ENCODE results near the gene PLCB1.

PLCB1 gene

GRCh38 chr20:8187740-8188139 is 55.7 kb downstream of the PLCB1 start:
- Histone ChIP-seq H3K79me2 (ENCODE audit: insufficient read depth, low read length) (no peaks in the 10 kb centered on the region), H2AFZ (ENCODE audit: low read length) (no peak overlapping the region), H3K36me3 (ENCODE audit: insufficient read depth, low read length) (no peaks in the 10 kb centered on the region)

GRCh38 chr20:8190043-8190880 is 58.2 kb downstream of the PLCB1 start:
- no peak overlapping the region for H3K4me3 ChIP-seq (ENCODE audit: low read depth, low read length, poor library complexity, severe bottlenecking)
- no peaks in the 10 kb centered on the region for H3K4me1 ChIP-seq (ENCODE audit: insufficient read depth, low read length, severe bottlenecking)
- no peaks in the 10 kb centered on the region for H3K27me3 ChIP-seq (ENCODE audit: insufficient read depth, low read length)
- TF ChIP-seq CTCF (IDR thresholded peaks at IDR 0.05; ENCODE audit: low read length): no peak
- no peak for TF ChIP-seq EZH2 (IDR thresholded peaks at IDR 0.05; ENCODE audit: borderline replicate concordance, low read length)
- no peaks in the 10 kb centered on the region for H3K36me3 ChIP-seq (ENCODE audit: insufficient read depth, low read length)
- H3K27ac ChIP-seq (ENCODE audit: low read depth, low read length, poor library complexity, severe bottlenecking): no peak overlapping the region
- H3K4me2 ChIP-seq (ENCODE audit: low read length): no peak overlapping the region
- no peaks in the 10 kb centered on the region for H4K20me1 ChIP-seq (ENCODE audit: insufficient read depth, low read length)
- H2AFZ ChIP-seq (ENCODE audit: low read length): no peak overlapping the region
- no peaks in the 10 kb centered on the region for H3F3A ChIP-seq (ENCODE audit: insufficient read depth, low read length)
- peaks cover 3% of the 10 kb centered on the region; the same call in 1 of the 2 replicates for H3K9me3 ChIP-seq (ENCODE audit: low read length)
- no peak overlapping the region for H3K9ac ChIP-seq (ENCODE audit: low read length)
- H3K79me2 ChIP-seq (ENCODE audit: insufficient read depth, low read length): no peaks in the 10 kb centered on the region
- H3K9me2 ChIP-seq (ENCODE audit: low read depth, low read length): no peaks in the 10 kb centered on the region

More at GRCh38 chr20:8187740-8188139, 55.7 kb downstream of the PLCB1 start:
- Histone ChIP-seq H4K20me1 (ENCODE audit: insufficient read depth, low read length) (no peaks in the 10 kb centered on the region), H3K27ac (ENCODE audit: low read depth, low read length, poor library complexity, severe bottlenecking) (no peak overlapping the region), H3K9me3 (ENCODE audit: low read length) (no peaks in the 10 kb centered on the region), H3K4me1 (ENCODE audit: insufficient read depth, low read length, severe bottlenecking) (no peaks in the 10 kb centered on the region), H3F3A (ENCODE audit: insufficient read depth, low read length) (no peaks in the 10 kb centered on the region), H3K9ac (ENCODE audit: low read length) (no peak overlapping the region), H3K4me2 (ENCODE audit: low read length) (no peak overlapping the region), H3K27me3 (ENCODE audit: insufficient read depth, low read length) (no peaks in the 10 kb centered on the region), H3K9me2 (ENCODE audit: low read depth, low read length) (no peaks in the 10 kb centered on the region), H3K4me3 (ENCODE audit: low read depth, low read length, poor library complexity, severe bottlenecking) (no peak overlapping the region)
- TF ChIP-seq CTCF (IDR thresholded peaks at IDR 0.05; ENCODE audit: low read length): no peak
- no peak for TF ChIP-seq EZH2 (IDR thresholded peaks at IDR 0.05; ENCODE audit: borderline replicate concordance, low read length)

- no peaks in the 10 kb centered on the region for H3F3A ChIP-seq (ENCODE audit: insufficient read depth, low read length)
- no peak overlapping the region for H3K27ac ChIP-seq (ENCODE audit: low read depth, low read length, poor library complexity, severe bottlenecking)
- peaks cover 3% of the 10 kb centered on the region; the same call in 1 of the 2 replicates for H3K9me3 ChIP-seq (ENCODE audit: low read length)
- H4K20me1 ChIP-seq (ENCODE audit: insufficient read depth, low read length): no peaks in the 10 kb centered on the region
- H3K79me2 ChIP-seq (ENCODE audit: insufficient read depth, low read length): no peaks in the 10 kb centered on the region
- H3K27me3 ChIP-seq (ENCODE audit: insufficient read depth, low read length): no peaks in the 10 kb centered on the region
- no peak overlapping the region for H3K4me3 ChIP-seq (ENCODE audit: low read depth, low read length, poor library complexity, severe bottlenecking)
- H3K36me3 ChIP-seq (ENCODE audit: insufficient read depth, low read length): no peaks in the 10 kb centered on the region
- no peak overlapping the region for H2AFZ ChIP-seq (ENCODE audit: low read length)
- no peak for TF ChIP-seq CTCF (IDR thresholded peaks at IDR 0.05; ENCODE audit: low read length)
- no peak for TF ChIP-seq EZH2 (IDR thresholded peaks at IDR 0.05; ENCODE audit: borderline replicate concordance, low read length)
- no peak overlapping the region for H3K9ac ChIP-seq (ENCODE audit: low read length)
- no peak overlapping the region for H3K4me2 ChIP-seq (ENCODE audit: low read length)
- H3K9me2 ChIP-seq (ENCODE audit: low read depth, low read length): no peaks in the 10 kb centered on the region
- H3K4me1 ChIP-seq (ENCODE audit: insufficient read depth, low read length, severe bottlenecking): no peaks in the 10 kb centered on the region
These were observed 62.7 kb downstream of the PLCB1 start for GRCh38 chr20:8194721-8195120.
